Head of caudate nucleus (tissue), 42 donors: ENCODE measurements around the gene PDE4D.

Experiments used
- DNase-seq, 42 donors: peaks; one replicate each; pipeline versions ENCODE4 v3.0.0 to v3.0.0-alpha.2; 2020 to 2021; ENCODE audit warnings: mixed read lengths in 7 of 42
- intact Hi-C: fragments of 100-400 bp; cut with DNase I; formaldehyde crosslinking; loops from one replicate; pipeline ENCODE4 v1.15.0; 2022

The PDE4D gene

DNA sequence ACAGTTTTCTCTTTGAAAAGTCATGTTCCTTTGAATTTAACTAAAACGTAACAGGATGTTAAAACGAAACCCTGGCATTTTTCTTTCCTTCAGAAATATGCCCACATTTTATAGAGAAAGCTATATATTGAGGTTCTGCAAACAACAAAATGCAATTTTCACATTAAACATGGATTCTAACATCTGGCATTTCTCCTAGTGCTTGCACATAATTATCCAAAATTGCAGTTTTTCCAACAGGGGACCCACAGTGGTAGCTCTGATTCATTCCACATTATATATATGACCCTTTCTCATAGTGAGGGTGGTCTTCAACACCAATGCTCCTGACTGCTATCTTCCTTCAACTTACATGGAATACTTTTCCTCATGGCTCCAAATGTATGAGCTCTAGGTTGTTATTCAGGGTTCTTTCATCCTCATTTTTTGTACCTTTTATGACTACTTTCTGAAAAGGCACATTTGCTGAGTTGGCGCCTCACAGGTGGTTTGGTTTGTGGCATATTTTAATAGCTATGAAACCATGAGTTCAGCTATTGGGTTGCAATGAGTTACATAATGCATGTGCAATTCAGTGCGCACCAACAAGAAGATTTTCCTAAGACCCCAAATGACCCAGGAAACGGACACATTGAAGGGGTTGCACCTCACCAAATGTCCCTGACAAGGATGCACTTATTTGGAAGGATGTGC, 758.9 kb downstream of the PDE4D start:
- no peak for DNase-seq
- intact Hi-C loops: no loop called here

DNA sequence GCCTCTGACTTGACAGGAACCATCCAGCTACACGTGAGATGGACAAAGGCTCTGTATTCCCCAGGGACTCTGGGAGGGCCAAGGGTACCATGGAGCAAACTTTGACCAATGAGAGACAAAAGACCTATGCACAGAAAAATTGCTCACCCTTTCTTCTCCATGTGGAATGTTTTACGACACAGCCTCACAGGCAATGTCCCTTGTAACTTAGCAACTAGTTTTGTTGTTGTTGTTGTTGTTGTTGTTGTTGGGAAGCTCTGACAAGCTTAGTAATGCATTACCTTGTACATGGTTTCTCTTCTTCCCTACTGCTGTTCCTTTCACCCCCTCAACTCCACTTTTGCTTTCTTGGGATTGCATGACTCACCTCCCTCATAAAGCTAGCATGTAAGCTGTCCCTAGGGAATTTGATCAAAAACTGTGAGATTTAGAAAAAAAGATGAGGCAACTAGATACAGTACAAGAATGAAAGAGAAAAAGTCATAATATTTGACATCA, 759.7 kb downstream of the PDE4D start:
- DNase-seq: peak in 7 of 42 donors; percentile 9 to 44 (median 30)
- intact Hi-C loops: no loop called here

DNA sequence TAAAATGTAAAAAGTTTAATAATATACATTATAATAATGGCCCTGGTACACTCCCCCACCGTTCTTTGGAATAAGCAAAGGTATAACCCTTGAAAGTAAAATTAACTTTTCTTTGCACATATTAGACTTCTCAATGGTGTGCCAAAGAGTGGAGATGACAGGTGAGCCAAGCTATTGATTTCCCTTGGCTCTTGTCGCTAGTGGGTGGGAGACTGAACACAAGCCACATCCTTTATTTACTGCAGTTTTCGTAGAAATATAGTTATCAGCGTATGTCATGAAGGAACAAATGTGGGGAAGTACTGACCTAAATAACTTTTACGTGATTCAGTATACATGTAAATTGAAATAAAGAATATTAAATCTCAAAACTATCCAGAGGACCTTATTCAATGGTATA, 761.4 kb downstream of the PDE4D start:
- intact Hi-C loops: no loop called here

DNA sequence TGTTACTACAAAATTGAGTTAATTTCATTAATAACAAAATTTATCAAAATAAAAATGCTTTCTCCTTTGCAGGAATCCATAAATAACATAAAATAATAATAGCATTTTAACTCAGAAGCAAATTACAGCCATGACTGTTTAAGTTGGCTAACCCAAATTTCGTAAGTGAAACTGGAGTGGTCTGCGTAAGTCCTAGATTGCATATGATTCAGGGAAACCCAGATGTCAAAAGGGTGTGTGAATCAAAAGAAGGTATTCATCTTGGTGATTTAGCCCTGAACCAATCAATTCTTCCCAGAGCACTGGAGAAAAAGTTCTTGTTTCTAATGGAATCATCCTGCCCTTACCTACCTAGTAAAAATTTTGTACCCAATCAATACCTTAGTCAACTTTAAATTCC, 763.1 kb downstream of the PDE4D start:
- intact Hi-C loops: no loop called here
- no peak for DNase-seq

More for the DNA sequence above, 761.4 kb downstream of the PDE4D start:
- DNase-seq: no peak

DNA sequence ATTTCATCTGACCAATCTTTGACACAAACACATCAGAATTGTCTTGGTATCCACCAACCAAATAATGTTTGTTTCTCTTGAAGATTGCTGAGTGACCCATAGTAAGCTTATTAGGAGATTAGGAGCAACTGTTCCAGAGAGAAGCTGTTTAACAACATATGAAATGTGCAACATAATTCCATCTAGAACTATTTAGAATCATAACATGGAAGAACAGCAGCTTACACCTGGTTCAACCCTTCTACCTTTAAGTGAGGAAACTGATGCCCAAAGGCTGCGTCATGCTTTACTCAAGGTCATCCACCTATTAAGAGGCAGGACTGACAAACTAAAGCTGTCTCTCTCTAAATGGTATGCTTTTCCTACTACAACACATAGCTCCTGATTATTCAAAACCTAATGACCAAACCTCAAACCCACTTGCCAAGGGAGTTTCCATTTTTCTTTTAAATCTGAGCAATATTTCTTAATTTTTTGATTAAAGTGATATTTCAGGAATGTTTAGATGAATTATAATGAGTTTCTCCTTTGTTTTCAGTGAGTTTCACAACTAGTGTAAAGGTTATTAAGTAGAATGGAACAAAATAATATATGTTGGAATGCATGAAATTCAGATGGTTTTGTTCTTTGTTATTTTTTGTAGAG, 764.8 kb downstream of the PDE4D start:
- no peak for DNase-seq
- intact Hi-C loops: no loop called here

DNA sequence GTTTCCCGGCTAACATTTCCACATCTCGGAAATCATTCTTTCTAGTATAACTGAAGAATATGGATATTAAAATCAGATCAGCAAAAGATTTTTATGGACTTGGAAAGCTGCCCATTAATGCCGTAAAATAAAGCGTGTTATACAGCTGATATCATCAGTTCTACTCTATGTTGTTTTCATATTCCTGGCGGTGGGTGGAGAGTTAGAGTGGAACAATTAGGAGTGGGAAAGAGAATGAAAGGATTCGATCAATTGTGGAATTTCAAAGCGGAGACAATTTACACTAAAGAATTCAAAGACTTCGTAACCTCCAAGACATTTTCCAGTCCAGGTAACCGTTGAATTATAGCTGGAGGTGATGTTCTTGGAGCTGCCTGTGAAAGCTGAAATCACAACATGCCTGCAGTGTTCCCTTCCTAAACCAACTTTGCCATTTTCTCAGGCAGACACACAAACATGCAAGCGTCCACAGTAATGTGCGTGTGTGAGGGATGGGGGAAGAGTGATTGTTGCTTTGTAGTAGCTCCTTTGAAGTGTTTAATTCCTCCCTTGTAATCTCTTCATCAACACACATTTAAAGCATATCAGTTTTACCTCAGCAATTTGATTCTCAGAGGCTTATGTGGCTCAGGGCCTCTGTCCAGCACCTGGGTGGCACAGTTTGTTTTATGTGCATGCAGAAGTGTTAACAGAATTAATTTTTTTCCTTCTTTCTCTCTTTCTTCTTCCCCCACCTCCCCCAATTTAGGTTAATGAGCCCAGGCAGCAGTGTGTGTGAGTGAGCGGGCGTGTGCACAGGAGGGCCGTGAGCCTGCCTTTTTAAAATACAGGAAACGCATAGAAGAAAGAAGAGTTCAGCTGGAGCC, 766.6 kb downstream of the PDE4D start:
- DNase-seq: peak in 11 of 42 donors; percentile 1 to 30 (median 13)
- intact Hi-C loops: no loop called here

DNA sequence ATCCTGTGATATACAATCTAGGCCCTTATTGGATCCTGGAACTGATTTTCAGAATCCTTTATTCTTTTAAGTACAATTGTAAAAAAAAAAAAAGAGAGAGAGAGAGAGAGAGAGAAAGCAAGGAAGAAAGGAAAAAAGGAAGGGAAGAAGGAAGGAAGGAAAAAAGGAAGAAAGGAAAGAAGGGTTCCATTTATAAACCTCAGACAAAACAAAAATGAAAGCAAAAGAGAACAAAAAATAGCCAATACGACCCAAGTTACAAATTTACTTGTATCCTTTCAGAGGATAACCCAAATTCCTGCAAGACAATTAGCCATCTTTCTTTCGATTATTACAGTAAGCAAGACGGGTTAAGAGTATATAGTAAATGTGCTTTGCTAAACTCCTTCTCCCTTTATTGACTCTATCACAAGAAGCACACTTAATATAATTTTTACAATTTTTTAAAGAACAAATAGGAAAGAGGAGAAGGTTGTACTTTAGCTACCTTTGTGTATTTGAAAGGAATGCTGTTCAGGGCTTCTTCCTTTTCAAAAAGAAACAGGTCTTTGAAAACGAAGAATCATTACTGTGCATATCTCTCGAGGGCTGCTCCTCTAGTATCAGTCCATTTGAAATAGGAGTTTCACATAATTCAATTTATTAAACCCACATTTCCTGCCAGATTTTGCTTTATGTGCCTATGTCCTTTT, 767.4 kb downstream of the PDE4D start:
- no peak for DNase-seq
- intact Hi-C loops: no loop called here

DNA sequence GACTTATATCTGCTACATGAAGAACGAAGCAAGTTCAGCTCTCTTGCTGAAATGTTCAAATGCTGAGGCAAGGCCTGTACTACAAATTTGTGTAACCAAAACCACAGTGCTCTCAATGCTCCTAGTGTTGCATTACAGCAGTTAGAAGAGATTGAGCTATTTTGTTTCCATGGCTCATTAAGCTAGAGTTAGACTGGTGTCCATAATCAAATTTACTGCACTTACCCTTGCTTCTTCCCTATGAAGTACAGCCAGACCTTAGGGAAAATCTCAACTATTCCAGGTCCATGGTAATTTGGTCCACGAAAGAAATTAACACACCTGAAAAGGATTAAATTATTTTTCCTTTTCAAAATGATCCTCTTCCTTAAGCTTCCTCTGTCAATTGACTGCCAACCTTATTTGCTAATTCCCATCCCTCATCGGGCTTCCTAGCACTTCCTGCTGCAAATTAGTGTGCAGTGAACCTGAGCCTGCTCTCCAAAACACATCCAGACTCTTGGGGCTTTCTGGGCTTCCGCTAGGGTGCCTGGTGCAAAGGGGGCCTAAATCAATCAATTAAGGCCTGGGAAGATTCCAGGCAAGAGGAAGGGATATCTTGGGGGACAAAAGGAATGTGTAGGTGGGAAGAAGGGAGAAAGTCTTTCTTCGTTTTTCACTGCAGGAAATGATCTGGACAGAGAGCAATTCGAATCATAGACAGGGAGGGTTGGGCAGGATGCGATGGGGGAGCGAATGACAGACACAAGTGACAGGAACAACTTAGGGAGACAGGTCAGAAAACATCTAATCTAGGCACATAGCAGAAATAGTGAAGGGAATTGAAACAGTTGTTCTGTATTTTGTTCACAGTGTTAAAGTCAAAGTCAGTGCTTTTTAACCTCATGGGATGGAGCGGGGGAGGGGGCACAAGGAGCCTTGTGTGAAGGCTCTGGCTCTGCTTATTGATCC, 768.2 kb downstream of the PDE4D start:
- intact Hi-C loops: no loop called here

DNA sequence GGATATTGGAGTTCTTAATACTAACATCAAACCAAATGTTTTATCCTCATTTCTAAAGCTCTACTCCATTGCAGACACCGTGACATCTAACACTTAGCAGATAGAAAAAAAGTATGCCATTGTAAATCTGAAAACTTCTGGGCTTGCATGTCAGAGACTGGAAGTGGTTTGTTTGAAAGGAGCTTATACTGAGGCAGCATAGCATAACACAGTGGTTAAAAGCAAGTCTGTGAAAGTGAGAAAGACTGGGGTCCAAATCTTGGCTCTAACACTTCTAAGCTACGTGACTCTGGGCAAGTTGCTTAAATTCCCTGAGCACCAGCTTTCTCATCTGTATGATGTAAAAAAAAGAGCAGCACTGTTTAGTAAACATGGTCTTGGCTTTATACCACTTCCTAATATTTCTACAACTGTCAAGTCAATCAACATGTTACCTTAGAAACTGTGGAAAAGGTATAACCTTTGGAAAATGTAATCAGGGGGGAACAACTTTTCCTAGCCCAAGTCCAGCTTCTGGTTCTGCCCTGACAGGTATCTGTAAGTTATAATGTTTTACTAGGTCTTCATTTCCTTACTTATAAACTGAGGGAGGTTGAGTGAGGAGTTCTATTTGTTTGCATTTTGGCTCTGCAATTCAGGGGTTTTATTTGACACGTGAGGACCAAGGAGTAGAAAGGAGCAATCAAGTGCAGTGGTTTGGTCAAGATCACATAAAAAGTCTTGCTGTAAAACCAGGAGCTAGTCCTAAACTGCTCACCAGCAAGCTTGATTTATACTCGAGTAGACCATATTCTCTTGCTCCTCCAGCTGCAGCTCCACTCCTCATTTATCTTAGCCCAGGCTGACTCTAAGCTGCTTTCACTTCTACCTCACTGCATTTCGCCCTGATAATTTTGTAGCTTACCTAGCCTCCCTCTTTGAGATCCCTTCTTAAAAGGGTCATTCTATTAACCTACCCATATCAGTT, 769.6 kb downstream of the PDE4D start:
- DNase-seq: no peak
- intact Hi-C loops: no loop called here

More for the DNA sequence above, 768.2 kb downstream of the PDE4D start:
- no peak for DNase-seq

DNA sequence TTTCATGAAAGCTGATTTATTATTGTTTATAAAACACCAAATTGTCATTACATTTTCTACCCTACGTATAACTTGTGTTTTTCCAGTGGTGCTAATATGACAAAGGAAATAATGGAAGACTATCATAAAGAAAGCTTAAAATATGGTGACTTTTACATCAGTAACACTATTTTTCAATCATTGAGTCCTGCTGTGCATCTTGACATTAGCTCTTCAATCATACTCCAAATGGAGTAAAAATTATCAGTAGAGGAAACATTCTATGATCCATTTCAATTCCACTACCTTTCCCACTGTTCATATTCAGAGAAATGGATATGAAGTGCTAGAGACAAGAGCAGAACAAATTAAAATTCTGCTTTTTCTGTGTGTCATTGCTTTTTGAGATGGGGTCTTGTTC, 774.0 kb downstream of the PDE4D start:
- intact Hi-C loops: no loop called here
- no peak for DNase-seq

DNA sequence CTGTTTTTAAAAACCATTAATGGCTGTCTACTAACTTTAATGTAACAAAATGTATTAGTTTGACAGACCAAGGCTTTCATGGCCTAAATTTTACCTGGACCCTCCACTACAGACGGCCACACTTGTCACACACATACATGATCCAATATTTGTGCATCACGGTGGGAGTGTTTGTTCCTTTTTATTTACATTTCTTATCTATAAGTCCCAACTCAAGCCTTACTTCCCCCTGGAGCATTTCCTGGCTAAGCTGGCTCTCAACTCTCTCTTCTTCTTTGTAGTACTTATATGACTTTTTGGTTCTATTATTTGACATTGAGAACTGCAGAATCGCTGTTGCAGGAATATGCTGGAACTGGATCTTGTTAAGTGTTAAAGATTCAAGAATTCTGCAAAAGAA, 776.2 kb downstream of the PDE4D start:
- intact Hi-C loops: no loop called here
- no peak for DNase-seq

DNA sequence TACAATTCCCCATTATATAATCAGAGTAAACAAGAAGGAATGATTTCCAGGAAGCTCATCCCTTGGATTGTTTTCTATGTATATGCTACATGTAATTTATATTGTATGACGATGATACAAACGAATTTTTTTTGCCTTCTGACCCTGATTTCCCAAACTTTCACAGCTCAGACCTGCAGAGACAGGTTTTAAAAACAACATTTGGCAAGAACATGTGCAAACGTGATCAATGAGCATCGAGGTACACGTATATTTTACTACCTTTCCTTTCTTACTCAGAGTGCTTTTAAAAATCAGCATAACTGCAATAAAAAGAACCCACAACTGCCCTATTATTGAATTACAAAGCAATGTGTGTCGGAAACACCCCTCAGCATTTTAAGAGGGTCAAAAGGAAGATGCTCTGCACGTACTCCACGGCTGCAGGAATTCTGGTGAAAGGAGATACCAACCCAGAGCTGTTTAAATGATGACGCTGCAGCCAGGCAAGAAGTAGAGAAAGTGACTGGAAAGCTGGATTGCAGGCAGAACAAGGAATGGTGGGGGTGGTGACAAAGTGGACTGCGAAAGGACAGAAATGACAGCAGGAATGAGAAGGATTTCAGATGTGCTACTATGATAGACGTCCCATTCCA, 777.2 kb downstream of the PDE4D start:
- intact Hi-C loops: no loop called here
- no peak for DNase-seq

DNA sequence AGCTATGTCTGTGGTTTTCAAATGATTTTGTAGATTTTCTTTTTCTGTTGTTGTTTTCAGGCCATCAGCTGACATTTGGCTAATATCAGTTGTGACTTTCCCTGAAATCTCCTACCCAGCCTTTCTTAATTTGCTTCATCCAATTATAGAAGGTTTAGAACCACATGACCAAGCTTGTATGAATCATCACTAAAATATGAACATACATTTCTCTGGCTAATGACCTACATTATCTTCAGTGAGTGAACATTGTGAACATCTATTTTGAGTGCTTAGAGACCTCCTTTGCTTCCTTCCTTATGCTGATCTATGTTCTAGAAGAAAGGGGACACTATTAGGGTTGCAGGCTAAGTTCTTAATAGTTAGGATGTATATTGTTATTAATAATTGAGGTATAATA, 778.2 kb downstream of the PDE4D start:
- intact Hi-C loops: no loop called here
- no peak for DNase-seq

DNA sequence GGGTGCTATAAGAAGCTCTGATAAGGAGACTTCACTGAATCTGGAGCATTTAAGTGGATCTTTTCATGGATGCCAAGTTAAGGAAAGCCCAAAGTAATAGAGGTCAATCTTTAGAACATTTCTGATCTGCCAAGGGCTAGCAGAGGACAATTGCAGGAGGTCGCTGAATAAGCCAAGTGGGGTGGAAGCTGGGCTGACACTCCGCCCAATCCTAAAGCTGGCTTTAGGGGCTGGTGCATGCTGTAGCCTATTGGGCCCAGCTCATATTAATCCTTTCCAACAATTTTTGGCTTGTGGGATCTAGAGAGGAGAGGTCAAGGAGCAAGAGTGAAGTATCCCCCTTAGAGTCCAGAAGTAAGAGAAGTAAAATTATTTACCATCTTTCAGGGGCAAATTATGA, 784.1 kb downstream of the PDE4D start:
- DNase-seq: no peak
- intact Hi-C loops: no loop called here

DNA sequence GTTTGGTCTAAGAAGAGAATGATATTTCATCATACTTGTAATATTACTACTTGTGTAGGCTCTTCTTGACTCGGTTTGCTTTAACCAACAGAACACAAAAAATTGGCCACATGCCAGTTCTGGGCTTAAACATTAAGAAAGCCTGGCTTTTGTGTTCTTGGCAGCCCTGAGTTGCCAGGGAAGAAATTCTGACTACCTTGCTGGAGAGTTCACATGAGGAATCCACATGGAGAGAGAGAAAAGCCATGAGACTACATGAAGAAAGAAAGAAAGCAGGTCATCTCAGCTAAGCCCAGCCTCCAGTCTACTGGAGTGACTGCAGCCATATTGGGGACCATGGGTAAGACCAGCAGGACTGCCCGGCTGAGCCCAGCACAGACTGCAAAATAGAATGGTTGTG, 785.8 kb downstream of the PDE4D start:
- intact Hi-C loops: no loop called here
- DNase-seq: no peak

DNA sequence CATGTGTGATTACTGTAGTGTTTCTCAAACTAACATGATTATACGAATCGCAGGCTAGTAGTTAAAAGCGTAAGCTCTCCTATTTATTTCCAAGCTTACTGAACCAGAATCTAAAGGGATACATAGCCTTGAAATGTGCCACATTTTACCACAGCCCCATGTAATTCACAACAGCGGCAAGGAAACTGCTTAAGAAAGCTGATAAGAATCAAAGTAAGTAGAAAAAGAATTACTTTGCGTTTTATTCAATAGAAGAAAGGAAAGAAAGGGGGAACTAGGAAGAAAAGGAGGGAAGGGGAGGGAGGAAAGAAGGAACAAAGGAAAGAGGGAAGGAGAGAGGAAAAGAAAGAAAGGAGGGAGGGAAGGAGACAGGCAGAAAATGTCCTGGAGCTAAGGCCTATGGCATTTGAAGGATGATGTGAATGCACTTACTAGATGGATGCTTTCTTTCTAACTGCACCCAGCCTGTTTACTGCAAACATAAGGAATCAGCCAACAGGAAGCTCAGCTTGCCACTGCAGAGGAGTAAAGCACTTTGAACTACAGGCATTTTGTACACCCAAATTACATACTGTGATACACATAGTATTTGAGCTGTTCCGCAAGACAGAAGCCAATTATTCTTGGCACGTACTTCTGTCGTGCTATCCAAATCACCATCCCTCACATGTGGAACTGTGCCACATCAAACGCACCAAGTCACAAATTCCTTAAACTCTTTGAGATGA, 789.0 kb downstream of the PDE4D start:
- intact Hi-C loops: no loop called here
- DNase-seq: no peak
